Measurements from ENCODE around the gene GLRX.

Gene GLRX

GRCh38 chr5:95861221-95861863, 38.8 kb upstream of the GLRX start:
- TF ChIP-seq EP300 (IDR thresholded peaks at IDR 0.05; ENCODE audit: borderline replicate concordance) (no peak), CEBPB (IDR thresholded peaks at IDR 0.05) (peak; percentile 96), TCF12 (IDR thresholded peaks at IDR 0.05; ENCODE audit: low read depth) (no peak), USF1 (IDR thresholded peaks at IDR 0.05) (no peak), TEAD4 (IDR thresholded peaks at IDR 0.05) (0 out of 2 replicates have a peak, but pooled peaks have one; percentile 17), EGR1 (IDR thresholded peaks at IDR 0.05) (no peak), NFIC (IDR thresholded peaks at IDR 0.05) (no peak), MAX (IDR thresholded peaks at IDR 0.05) (peak; percentile 64), YY1 (IDR thresholded peaks at IDR 0.05; ENCODE audit: low read depth) (peak; percentile 39; the same call in 1 of the 2 replicates), TAF1 (IDR thresholded peaks at IDR 0.05; ENCODE audit: low read depth) (no peak), CREB1 (IDR thresholded peaks at IDR 0.05; ENCODE audit: low read depth) (0 out of 2 replicates have a peak, but pooled peaks have one; percentile 31)

- TF ChIP-seq CREB1 (IDR thresholded peaks at IDR 0.05; ENCODE audit: low read depth) = no peak
- TF ChIP-seq, protein P1, sequence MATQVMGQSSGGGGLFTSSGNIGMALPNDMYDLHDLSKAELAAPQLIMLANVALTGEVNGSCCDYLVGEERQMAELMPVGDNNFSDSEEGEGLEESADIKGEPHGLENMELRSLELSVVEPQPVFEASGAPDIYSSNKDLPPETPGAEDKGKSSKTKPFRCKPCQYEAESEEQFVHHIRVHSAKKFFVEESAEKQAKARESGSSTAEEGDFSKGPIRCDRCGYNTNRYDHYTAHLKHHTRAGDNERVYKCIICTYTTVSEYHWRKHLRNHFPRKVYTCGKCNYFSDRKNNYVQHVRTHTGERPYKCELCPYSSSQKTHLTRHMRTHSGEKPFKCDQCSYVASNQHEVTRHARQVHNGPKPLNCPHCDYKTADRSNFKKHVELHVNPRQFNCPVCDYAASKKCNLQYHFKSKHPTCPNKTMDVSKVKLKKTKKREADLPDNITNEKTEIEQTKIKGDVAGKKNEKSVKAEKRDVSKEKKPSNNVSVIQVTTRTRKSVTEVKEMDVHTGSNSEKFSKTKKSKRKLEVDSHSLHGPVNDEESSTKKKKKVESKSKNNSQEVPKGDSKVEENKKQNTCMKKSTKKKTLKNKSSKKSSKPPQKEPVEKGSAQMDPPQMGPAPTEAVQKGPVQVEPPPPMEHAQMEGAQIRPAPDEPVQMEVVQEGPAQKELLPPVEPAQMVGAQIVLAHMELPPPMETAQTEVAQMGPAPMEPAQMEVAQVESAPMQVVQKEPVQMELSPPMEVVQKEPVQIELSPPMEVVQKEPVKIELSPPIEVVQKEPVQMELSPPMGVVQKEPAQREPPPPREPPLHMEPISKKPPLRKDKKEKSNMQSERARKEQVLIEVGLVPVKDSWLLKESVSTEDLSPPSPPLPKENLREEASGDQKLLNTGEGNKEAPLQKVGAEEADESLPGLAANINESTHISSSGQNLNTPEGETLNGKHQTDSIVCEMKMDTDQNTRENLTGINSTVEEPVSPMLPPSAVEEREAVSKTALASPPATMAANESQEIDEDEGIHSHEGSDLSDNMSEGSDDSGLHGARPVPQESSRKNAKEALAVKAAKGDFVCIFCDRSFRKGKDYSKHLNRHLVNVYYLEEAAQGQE (IDR thresholded peaks at IDR 0.05; ENCODE audit: low read depth) = no peak
- no peak for TF ChIP-seq TEAD4 (IDR thresholded peaks at IDR 0.05)
- no peak for TF ChIP-seq ZBTB7A (IDR thresholded peaks at IDR 0.05; ENCODE audit: low read depth)
- no peak for TF ChIP-seq EGR1 (IDR thresholded peaks at IDR 0.05)
- TF ChIP-seq TCF12 (IDR thresholded peaks at IDR 0.05; ENCODE audit: low read depth) = no peak
- TF ChIP-seq MAX (IDR thresholded peaks at IDR 0.05) = no peak
- no peak for TF ChIP-seq EP300 (IDR thresholded peaks at IDR 0.05; ENCODE audit: borderline replicate concordance)
- TF ChIP-seq RAD21 (IDR thresholded peaks at IDR 0.05; ENCODE audit: low read depth) = no peak
- no peak for TF ChIP-seq FOXM1 (IDR thresholded peaks at IDR 0.05; ENCODE audit: borderline replicate concordance, low read depth)
- TF ChIP-seq CEBPB (IDR thresholded peaks at IDR 0.05) = no peak
- TF ChIP-seq TAF1 (IDR thresholded peaks at IDR 0.05; ENCODE audit: low read depth) = no peak
Measured at GRCh38 chr5:95859661-95860060, 37.1 kb upstream of the GLRX start.

GRCh38 chr5:95858661-95859595, 36.4 kb upstream of the GLRX start:
- TF ChIP-seq, protein P1 (IDR thresholded peaks at IDR 0.05; ENCODE audit: low read depth) = no peak
- no peak for TF ChIP-seq TCF12 (IDR thresholded peaks at IDR 0.05; ENCODE audit: low read depth)
- TF ChIP-seq NFIC (IDR thresholded peaks at IDR 0.05) = no peak
- peak; percentile 40; the same call in 1 of the 2 replicates for TF ChIP-seq MAX (IDR thresholded peaks at IDR 0.05)
- TF ChIP-seq CREB1 (IDR thresholded peaks at IDR 0.05; ENCODE audit: low read depth) = no peak
- TF ChIP-seq USF1 (IDR thresholded peaks at IDR 0.05) = no peak
- TF ChIP-seq CEBPB (IDR thresholded peaks at IDR 0.05) = no peak
- TF ChIP-seq YY1 (IDR thresholded peaks at IDR 0.05; ENCODE audit: low read depth) = no peak
- TF ChIP-seq RAD21 (IDR thresholded peaks at IDR 0.05; ENCODE audit: low read depth) = peak; percentile 98
- no peak for TF ChIP-seq EP300 (IDR thresholded peaks at IDR 0.05; ENCODE audit: borderline replicate concordance)
- peak; percentile 71 for TF ChIP-seq TEAD4 (IDR thresholded peaks at IDR 0.05)
- no peak for TF ChIP-seq FOXM1 (IDR thresholded peaks at IDR 0.05; ENCODE audit: borderline replicate concordance, low read depth)
- no peak for TF ChIP-seq ZBTB7A (IDR thresholded peaks at IDR 0.05; ENCODE audit: low read depth)
- no peak for TF ChIP-seq TAF1 (IDR thresholded peaks at IDR 0.05; ENCODE audit: low read depth)
- TF ChIP-seq EGR1 (IDR thresholded peaks at IDR 0.05) = no peak

DNA sequence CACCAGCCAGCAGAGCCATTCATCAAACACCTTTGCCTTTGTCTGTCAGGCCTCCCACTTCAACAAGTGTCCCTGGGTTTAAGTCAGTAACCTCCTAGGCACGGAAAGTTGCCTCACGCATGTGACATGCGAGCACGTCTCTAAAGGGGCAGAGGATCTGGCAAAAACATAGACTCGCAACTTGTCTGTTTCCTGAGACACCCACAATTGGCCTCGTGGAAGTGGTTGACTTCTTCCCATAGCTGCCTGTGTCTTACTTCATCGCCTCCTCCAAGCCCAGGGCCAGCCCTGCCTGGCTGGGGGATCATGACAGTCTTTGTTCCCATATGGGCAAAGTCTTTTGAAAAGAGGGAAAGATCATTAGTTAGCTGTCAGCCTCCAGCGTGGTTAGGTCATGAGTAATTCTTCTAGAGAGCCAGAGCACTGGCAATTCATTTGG, 35.5 kb upstream of the GLRX start:
- TF ChIP-seq USF1 (IDR thresholded peaks at IDR 0.05) (no peak), EP300 (IDR thresholded peaks at IDR 0.05; ENCODE audit: borderline replicate concordance) (no peak), CEBPB (IDR thresholded peaks at IDR 0.05) (no peak), RAD21 (IDR thresholded peaks at IDR 0.05; ENCODE audit: low read depth) (no peak), CREB1 (IDR thresholded peaks at IDR 0.05; ENCODE audit: low read depth) (no peak), MAX (IDR thresholded peaks at IDR 0.05) (no peak), TAF1 (IDR thresholded peaks at IDR 0.05; ENCODE audit: low read depth) (no peak), EGR1 (IDR thresholded peaks at IDR 0.05) (no peak), TEAD4 (IDR thresholded peaks at IDR 0.05) (no peak), FOXM1 (IDR thresholded peaks at IDR 0.05; ENCODE audit: borderline replicate concordance, low read depth) (no peak), YY1 (IDR thresholded peaks at IDR 0.05; ENCODE audit: low read depth) (no peak), TCF12 (IDR thresholded peaks at IDR 0.05; ENCODE audit: low read depth) (no peak), ZBTB7A (IDR thresholded peaks at IDR 0.05; ENCODE audit: low read depth) (no peak), NFIC (IDR thresholded peaks at IDR 0.05) (no peak)
- TF ChIP-seq, protein P1 (IDR thresholded peaks at IDR 0.05; ENCODE audit: low read depth) = no peak
